ENCODE data around the gene ZNF407.

- TF ChIP-seq, protein P1, sequence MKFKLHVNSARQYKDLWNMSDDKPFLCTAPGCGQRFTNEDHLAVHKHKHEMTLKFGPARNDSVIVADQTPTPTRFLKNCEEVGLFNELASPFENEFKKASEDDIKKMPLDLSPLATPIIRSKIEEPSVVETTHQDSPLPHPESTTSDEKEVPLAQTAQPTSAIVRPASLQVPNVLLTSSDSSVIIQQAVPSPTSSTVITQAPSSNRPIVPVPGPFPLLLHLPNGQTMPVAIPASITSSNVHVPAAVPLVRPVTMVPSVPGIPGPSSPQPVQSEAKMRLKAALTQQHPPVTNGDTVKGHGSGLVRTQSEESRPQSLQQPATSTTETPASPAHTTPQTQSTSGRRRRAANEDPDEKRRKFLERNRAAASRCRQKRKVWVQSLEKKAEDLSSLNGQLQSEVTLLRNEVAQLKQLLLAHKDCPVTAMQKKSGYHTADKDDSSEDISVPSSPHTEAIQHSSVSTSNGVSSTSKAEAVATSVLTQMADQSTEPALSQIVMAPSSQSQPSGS (CRISPR knock-in tag; IDR thresholded peaks at IDR 0.05) = no peak
- no peak for TF ChIP-seq ZNF768 (CRISPR knock-in tag; IDR thresholded peaks at IDR 0.05)
- TF ChIP-seq CTCF (CRISPR knock-in tag; IDR thresholded peaks at IDR 0.05) = no peak
- TF ChIP-seq, protein P2, sequence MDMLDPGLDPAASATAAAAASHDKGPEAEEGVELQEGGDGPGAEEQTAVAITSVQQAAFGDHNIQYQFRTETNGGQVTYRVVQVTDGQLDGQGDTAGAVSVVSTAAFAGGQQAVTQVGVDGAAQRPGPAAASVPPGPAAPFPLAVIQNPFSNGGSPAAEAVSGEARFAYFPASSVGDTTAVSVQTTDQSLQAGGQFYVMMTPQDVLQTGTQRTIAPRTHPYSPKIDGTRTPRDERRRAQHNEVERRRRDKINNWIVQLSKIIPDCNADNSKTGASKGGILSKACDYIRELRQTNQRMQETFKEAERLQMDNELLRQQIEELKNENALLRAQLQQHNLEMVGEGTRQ (IDR thresholded peaks at IDR 0.05; ENCODE audit: low read depth, low read length) = no peak
- TF ChIP-seq, protein P2 (CRISPR knock-in tag; IDR thresholded peaks at IDR 0.05; ENCODE audit: borderline replicate concordance) = no peak
- no peak for TF ChIP-seq ZNF432 (CRISPR knock-in tag; IDR thresholded peaks at IDR 0.05; ENCODE audit: borderline replicate concordance)
- TF ChIP-seq ZNF260 (CRISPR knock-in tag; IDR thresholded peaks at IDR 0.05; ENCODE audit: borderline replicate concordance, low read depth) = no peak
- TF ChIP-seq, protein P3, sequence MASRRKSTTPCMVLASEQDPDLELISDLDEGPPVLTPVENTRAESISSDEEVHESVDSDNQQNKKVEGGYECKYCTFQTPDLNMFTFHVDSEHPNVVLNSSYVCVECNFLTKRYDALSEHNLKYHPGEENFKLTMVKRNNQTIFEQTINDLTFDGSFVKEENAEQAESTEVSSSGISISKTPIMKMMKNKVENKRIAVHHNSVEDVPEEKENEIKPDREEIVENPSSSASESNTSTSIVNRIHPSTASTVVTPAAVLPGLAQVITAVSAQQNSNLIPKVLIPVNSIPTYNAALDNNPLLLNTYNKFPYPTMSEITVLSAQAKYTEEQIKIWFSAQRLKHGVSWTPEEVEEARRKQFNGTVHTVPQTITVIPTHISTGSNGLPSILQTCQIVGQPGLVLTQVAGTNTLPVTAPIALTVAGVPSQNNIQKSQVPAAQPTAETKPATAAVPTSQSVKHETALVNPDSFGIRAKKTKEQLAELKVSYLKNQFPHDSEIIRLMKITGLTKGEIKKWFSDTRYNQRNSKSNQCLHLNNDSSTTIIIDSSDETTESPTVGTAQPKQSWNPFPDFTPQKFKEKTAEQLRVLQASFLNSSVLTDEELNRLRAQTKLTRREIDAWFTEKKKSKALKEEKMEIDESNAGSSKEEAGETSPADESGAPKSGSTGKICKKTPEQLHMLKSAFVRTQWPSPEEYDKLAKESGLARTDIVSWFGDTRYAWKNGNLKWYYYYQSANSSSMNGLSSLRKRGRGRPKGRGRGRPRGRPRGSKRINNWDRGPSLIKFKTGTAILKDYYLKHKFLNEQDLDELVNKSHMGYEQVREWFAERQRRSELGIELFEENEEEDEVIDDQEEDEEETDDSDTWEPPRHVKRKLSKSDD (CRISPR knock-in tag; IDR thresholded peaks at IDR 0.05; ENCODE audit: low read depth) = no peak
- TF ChIP-seq SALL1 (CRISPR knock-in tag; IDR thresholded peaks at IDR 0.05) = no peak
- TF ChIP-seq ZNF317 (CRISPR knock-in tag; IDR thresholded peaks at IDR 0.05) = no peak
- no peak for TF ChIP-seq TCF7 (IDR thresholded peaks at IDR 0.05; ENCODE audit: low read depth)
- TF ChIP-seq, protein P4, sequence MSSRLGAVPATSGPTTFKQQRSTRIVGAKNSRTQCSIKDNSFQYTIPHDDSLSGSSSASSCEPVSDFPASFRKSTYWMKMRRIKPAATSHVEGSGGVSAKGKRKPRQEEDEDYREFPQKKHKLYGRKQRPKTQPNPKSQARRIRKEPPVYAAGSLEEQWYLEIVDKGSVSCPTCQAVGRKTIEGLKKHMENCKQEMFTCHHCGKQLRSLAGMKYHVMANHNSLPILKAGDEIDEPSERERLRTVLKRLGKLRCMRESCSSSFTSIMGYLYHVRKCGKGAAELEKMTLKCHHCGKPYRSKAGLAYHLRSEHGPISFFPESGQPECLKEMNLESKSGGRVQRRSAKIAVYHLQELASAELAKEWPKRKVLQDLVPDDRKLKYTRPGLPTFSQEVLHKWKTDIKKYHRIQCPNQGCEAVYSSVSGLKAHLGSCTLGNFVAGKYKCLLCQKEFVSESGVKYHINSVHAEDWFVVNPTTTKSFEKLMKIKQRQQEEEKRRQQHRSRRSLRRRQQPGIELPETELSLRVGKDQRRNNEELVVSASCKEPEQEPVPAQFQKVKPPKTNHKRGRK (CRISPR knock-in tag; IDR thresholded peaks at IDR 0.05) = no peak
Observed at GRCh38 chr18:74562131-74562730, 35.4 kb upstream of the ZNF407 start.
